Psoas muscle (tissue), 8 donors: ENCODE data around the gene SH3RF3. TPM values are rescaled to one million over a fixed set of nuclear protein-coding genes. Genes with fewer than 3 reads are reported as not detected.

ENCODE experiments used
- ATAC-seq, 4 donors: fragments of 200-7000 bp; cut with Tn5 transposase; one replicate each; pipeline ENCODE4 v1.9.1; 2020; ENCODE audit warnings: moderate library complexity in 3 of 4, mild to moderate bottlenecking in 2 of 4
- DNase-seq, 2 donors: peaks; one replicate each; pipeline ENCODE4 v3.0.0-alpha.2; 2020
- H3K27ac ChIP-seq: fragments of 200-600 bp; one replicate; pipeline ENCODE4 v1.8.0; 2022
- H3K27me3 ChIP-seq, 3 donors: fragments of 200-600 bp in 1 of 3; one replicate each; pipeline versions ENCODE4 v1.6.1 to v1.8.0; 2013 to 2022; ENCODE audit warnings: low read length in 2 of 3, mild to moderate bottlenecking in 2 of 3, moderate library complexity in 1 of 3; ENCODE audit not compliant: insufficient read depth in 3 of 3
- H3K36me3 ChIP-seq, 2 donors: fragments of 200-600 bp in 1 of 2; one replicate each; pipeline versions ENCODE4 v1.6.1 to v1.8.0; 2013 to 2022; ENCODE audit warnings: low read depth in 1 of 2, mild to moderate bottlenecking in 1 of 2, moderate library complexity in 1 of 2; ENCODE audit not compliant: insufficient read depth in 1 of 2
- H3K4me1 ChIP-seq: fragments of 200-600 bp; one replicate; pipeline ENCODE4 v1.8.0; 2022
- H3K4me3 ChIP-seq: fragments of 200-600 bp; one replicate; pipeline ENCODE4 v1.8.0; 2022; ENCODE audit warnings: mild to moderate bottlenecking
- H3K9me3 ChIP-seq: fragments of 200-600 bp; one replicate; pipeline ENCODE4 v1.8.0; 2022
- CTCF ChIP-seq: fragments of 200-600 bp; IDR thresholded peaks from one replicate; pipeline ENCODE4 v1.8.0; 2022; ENCODE audit warnings: antibody characterized with exemption
- WGBS, 3 donors: extraction: QIAGEN DNeasy Blood & Tissue Kit; methylation state at CpG; one replicate each; pipeline versions ENCODE4 v1.1.6 to v1.1.7; 2013; 5-methylcytosine and 5-hydroxymethylcytosine counted together
- intact Hi-C, 2 donors: fragments of 100-400 bp; cut with DNase I; formaldehyde crosslinking; loops; one replicate each; pipeline versions ENCODE4 v1.11.0 to v1.14.2; 2022
- polyA plus RNA-seq, 3 donors: library from polyadenylated mRNA; stranded (reverse); fragments of 200-250 nt; gene quantifications; one replicate each; pipeline ENCODE4 v1.2.3, GENCODE V29; 2013
- total RNA-seq, 4 donors: library from RNA; stranded (reverse); fragmentation: NEBNext Ultra II Directional in 2 of 4; extraction: Animal tissue kit (Norgen Biotek cat#: 25700) in 2 of 4; gene quantifications; one replicate each; pipeline versions ENCODE4 v1.2.1 to v1.2.4, GENCODE V29; 2021 to 2023
- donor health status: healthy with polysubstance abuse.
- donor health status: DM: no; HTN: no; CAD: no; lungs with moderate emphysema.
- donor health status: Bipolar disorder and iron deficiency.
- donor health status: healthy.
- donor health status: DM: yes; HTN: yes; CAD: no.
- donor health status: DM: no; HTN: no; CAD: no.
- donor health status: DM: no; HTN: no; CAD: no.
- donor health status: DM: yes; HTN: yes; CAD: no.

SH3RF3 gene
- total and polyA plus RNA-seq, 7 donors: 4.6 to 27.0 (median 9.0) TPM

DNA sequence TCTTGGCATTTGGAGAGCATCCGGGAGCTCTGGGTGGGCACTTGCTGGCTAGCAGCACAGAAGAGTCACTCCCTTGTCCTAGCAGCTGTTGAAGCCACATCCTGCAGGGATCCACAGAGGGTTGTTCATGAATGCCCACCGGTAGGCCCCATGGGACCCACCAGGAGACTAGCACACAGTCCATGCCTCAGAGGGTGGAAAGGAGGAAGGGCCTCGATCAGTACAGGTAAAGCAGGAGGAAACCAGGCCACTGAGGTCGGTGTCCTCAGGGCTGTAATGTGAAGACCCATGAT is 279.0 kb downstream of the SH3RF3 start:
- no peak for TF ChIP-seq CTCF
- Histone ChIP-seq H3K36me3 (no peaks in the 10 kb centered on the region), H3K27ac (no peak overlapping the region), H3K4me3 (no peak overlapping the region), H3K9me3 (no peaks in the 10 kb centered on the region), H3K4me1 (peaks cover 5% of the 10 kb centered on the region), H3K27me3 (no peaks in the 10 kb centered on the region)
- no peak for ATAC-seq
- intact Hi-C loops: no loop called here
- no peak for DNase-seq
- 78 to 85% (median 81%) methylated on average over 4 of the region's 4 CpGs for WGBS, 3 donors

DNA sequence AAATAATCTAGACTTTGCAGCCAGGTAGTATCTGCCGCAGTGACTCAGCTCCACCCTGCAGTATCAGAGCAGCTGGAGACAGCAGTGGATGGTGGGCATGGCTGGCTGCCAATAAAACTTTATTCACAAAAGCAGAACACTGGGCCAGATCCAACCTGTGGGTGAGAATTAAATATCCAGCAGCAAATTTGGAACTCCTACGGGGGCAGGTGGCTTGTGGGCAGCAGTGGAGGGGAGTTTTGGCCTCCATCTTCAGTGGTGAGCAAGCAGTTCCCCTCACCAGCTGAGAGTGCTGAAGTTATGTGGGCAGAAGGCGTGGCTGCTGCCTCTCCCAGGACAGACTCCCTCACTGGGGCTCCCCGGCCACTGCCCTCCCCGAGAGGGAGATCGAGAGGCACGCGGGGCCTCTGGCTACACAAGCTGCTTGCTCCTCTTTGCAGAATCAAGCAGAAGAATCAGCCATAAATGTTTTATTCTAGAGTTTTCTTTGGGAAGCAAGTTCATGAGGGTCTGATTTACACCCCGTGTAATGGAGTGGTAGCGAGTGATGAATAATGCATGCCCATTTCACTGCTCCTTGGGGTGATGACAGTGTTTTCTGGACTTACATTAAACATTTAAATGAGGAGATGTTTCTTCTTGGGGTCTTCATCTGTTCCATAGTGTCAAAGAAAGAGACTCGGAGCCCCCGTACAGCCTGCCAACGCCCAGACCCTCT is 280.5 kb downstream of the SH3RF3 start:
- WGBS, 3 donors: 80 to 89% (median 84%) methylated on average over 13 of the region's 13 CpGs
- TF ChIP-seq CTCF: no peak
- H3K4me3 ChIP-seq: no peak overlapping the region
- no peak overlapping the region for H3K27ac ChIP-seq
- intact Hi-C loops: no loop called here
- H3K4me1 ChIP-seq: peaks cover 5% of the 10 kb centered on the region
- no peak for DNase-seq
- no peaks in the 10 kb centered on the region for H3K27me3 ChIP-seq
- no peaks in the 10 kb centered on the region for H3K9me3 ChIP-seq
- no peaks in the 10 kb centered on the region for H3K36me3 ChIP-seq
- ATAC-seq: no peak

DNA sequence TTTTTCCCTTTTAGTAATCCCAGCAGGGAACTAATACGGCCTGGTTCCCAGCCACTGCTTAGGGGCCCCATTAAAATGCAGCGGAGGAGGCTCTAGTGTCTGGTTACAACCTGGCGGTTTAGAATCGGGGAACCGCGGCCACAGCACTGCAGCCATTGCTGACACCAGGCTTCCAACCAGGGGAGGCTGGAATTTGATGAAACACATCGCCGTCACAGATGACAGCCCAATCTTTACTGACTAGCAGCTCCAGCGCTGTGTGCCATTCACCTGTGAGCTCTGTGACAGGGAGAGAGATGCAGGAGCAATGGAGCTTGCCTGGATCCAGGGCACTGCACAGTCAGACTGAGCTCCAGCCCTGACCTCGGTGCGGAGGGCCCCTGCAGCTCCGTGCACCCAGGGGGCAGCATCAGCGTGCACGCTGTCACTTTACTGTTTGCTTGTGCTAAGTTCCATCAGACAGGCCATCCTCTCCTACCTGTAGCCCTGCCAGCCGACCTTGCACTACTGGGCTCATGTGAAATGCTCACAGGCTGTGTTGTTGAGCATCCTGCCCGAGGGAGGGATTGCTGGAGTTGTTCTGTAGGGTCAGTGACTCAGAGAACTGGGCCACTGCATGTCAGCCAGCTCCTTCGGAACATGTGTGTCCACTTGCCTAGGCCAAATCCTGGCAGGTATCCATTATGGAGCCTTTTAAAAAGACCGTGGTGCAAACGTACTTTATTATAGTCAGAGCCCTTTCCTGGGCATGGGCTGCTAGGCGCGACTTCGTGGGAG is 281.2 kb downstream of the SH3RF3 start:
- H3K4me3 ChIP-seq: no peak overlapping the region
- no peaks in the 10 kb centered on the region for H3K9me3 ChIP-seq
- H3K27ac ChIP-seq: no peak overlapping the region
- peak; percentile 57 to 81 for DNase-seq
- intact Hi-C loops: no loop called here
- peaks cover 5% of the 10 kb centered on the region for H3K4me1 ChIP-seq
- no peak for TF ChIP-seq CTCF
- ATAC-seq: peak; percentile 41 to 86 (median 68)
- no peaks in the 10 kb centered on the region for H3K27me3 ChIP-seq
- 64 to 77% (median 65%) methylated on average over 22 of the region's 22 CpGs for WGBS, 3 donors
- no peaks in the 10 kb centered on the region for H3K36me3 ChIP-seq

- H3K9me3 ChIP-seq: no peaks in the 10 kb centered on the region
- intact Hi-C loops: no loop called here
- no peak overlapping the region for H3K27ac ChIP-seq
- ATAC-seq (no peak), DNase-seq (no peak)
- WGBS, 3 donors: 91 to 96% (median 95%) methylated on average over 19 of the region's 19 CpGs
- H3K4me1 ChIP-seq: peaks cover 5% of the 10 kb centered on the region
- no peaks in the 10 kb centered on the region for H3K36me3 ChIP-seq
- TF ChIP-seq CTCF: no peak
- H3K27me3 ChIP-seq: no peaks in the 10 kb centered on the region
- H3K4me3 ChIP-seq: no peak overlapping the region
Observed at GRCh38 chr2:109411640-109412325, 282.8 kb downstream of the SH3RF3 start.
